HEK293 (cell line): ENCODE results near the gene IL10RA.

Source experiments
- SETDB1 ChIP-seq: IDR thresholded peaks from one replicate; pipeline ENCODE4 v1.6.1; 2017; ENCODE audit warnings: mild to moderate bottlenecking, low read length, moderate library complexity, mixed read lengths; ENCODE audit not compliant: insufficient read length
- ZNF274 ChIP-seq, 2 experiments: fragments of 200-500 bp in 1 of 2; fragments of 450-650 bp in 1 of 2; sonication (Bioruptor generic) in 1 of 2; formaldehyde crosslinking in 1 of 2; IDR thresholded peaks; 2 replicates each; pipeline versions ENCODE4 v1.5.1 to v1.6.1; 2014 to 2016; ENCODE audit warnings: borderline replicate concordance in 1 of 2, inconsistent platforms in 1 of 2, low read length in 1 of 2, missing biosample characterization in 1 of 2, missing genetic modification characterization in 1 of 2
- ZNF777 ChIP-seq: fragments of 450-650 bp; formaldehyde crosslinking; IDR thresholded peaks from 2 replicates; pipeline ENCODE4 v1.5.1; 2017; ENCODE audit warnings: missing biosample characterization, missing genetic modification characterization, borderline replicate concordance
- TF ChIP-seq, protein P1 (sequence below): fragments of 450-650 bp; formaldehyde crosslinking; IDR thresholded peaks from 2 replicates; pipeline ENCODE4 v1.5.1; 2016; ENCODE audit warnings: missing biosample characterization, missing genetic modification characterization
- TF ChIP-seq, protein P2 (sequence below): fragments of 450-650 bp; formaldehyde crosslinking; IDR thresholded peaks from 2 replicates; pipeline ENCODE4 v1.5.1; 2016; ENCODE audit warnings: missing biosample characterization, missing genetic modification characterization
- TF ChIP-seq, protein P3 (sequence below): fragments of 450-650 bp; formaldehyde crosslinking; IDR thresholded peaks from 2 replicates; pipeline ENCODE4 v1.5.1; 2016; ENCODE audit warnings: missing biosample characterization, missing genetic modification characterization, low read depth
- TF ChIP-seq, protein P4 (sequence below): IDR thresholded peaks from 2 replicates; pipeline ENCODE4 v1.6.1; 2011; ENCODE audit warnings: mild to moderate bottlenecking, low read depth, low read length, borderline replicate concordance
- TF ChIP-seq, protein P5 (sequence below): fragments of 450-650 bp; formaldehyde crosslinking; IDR thresholded peaks from 2 replicates; pipeline ENCODE4 v1.5.1; 2017; ENCODE audit warnings: missing biosample characterization, missing genetic modification characterization
- TF ChIP-seq, protein P6 (sequence below): fragments of 450-650 bp; formaldehyde crosslinking; IDR thresholded peaks from 2 replicates; pipeline ENCODE4 v1.5.1; 2016; ENCODE audit warnings: missing biosample characterization, missing genetic modification characterization

DNA sequence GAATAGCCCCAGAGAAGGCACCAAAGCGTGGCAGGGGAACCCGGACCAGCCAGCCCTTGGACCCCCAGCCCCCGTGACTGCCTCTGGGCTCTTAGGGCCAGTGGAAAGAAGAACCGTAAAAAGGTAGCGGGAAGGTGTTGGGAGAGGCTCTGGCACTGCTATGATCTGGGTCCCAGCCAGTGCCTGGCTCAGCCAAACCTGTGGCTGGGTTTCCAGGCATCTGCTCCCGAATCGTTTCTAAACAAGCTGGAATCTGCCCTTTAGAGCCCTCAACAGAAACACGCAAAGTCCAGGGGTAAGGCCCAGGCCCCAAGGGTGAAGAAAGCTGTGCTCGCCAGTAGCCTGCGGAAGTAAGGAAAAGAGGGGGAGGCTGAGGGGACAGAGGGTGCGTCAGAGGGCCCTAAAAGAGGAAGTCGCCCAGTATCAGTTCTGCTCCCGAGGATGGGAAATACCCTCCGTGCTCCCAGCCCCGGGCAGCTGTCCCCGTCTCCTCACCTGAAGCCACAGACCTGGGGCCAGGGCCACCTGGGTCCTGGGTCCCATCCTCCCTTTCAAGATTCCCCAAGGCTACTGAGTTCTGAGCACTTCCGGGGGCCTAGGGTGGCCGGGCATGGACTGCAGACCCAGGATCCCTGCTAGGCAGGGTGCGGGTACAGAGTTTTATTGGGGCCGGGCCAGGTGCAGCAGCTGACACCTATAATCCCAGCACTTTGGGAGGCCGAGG is 24.7 kb downstream of the IL10RA start:
- TF ChIP-seq, protein P1, sequence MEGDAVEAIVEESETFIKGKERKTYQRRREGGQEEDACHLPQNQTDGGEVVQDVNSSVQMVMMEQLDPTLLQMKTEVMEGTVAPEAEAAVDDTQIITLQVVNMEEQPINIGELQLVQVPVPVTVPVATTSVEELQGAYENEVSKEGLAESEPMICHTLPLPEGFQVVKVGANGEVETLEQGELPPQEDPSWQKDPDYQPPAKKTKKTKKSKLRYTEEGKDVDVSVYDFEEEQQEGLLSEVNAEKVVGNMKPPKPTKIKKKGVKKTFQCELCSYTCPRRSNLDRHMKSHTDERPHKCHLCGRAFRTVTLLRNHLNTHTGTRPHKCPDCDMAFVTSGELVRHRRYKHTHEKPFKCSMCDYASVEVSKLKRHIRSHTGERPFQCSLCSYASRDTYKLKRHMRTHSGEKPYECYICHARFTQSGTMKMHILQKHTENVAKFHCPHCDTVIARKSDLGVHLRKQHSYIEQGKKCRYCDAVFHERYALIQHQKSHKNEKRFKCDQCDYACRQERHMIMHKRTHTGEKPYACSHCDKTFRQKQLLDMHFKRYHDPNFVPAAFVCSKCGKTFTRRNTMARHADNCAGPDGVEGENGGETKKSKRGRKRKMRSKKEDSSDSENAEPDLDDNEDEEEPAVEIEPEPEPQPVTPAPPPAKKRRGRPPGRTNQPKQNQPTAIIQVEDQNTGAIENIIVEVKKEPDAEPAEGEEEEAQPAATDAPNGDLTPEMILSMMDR (tag by site-specific recombination), result no peak
- TF ChIP-seq ZNF274 (IDR thresholded peaks at IDR 0.05; ENCODE audit: low read length) (no peak), ZNF274 (tag by site-specific recombination; IDR thresholded peaks at IDR 0.05; ENCODE audit: borderline replicate concordance) (no peak), ZNF777 (no peak), SETDB1 (no peak)
- TF ChIP-seq, protein P2, sequence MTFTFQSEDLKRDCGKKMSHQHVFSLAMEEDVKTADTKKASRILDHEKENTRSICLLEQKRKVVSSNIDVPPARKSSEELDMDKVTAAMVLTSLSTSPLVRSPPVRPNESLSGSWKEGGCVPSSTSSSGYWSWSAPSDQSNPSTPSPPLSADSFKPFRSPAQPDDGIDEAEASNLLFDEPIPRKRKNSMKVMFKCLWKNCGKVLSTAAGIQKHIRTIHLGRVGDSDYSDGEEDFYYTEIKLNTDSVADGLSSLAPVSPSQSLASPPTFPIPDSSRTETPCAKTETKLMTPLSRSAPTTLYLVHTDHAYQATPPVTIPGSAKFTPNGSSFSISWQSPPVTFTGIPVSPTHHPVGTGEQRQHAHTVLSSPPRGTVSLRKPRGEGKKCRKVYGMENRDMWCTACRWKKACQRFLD (tag by site-specific recombination), result no peak
- TF ChIP-seq, protein P3, sequence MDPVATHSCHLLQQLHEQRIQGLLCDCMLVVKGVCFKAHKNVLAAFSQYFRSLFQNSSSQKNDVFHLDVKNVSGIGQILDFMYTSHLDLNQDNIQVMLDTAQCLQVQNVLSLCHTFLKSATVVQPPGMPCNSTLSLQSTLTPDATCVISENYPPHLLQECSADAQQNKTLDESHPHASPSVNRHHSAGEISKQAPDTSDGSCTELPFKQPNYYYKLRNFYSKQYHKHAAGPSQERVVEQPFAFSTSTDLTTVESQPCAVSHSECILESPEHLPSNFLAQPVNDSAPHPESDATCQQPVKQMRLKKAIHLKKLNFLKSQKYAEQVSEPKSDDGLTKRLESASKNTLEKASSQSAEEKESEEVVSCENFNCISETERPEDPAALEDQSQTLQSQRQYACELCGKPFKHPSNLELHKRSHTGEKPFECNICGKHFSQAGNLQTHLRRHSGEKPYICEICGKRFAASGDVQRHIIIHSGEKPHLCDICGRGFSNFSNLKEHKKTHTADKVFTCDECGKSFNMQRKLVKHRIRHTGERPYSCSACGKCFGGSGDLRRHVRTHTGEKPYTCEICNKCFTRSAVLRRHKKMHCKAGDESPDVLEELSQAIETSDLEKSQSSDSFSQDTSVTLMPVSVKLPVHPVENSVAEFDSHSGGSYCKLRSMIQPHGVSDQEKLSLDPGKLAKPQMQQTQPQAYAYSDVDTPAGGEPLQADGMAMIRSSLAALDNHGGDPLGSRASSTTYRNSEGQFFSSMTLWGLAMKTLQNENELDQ (tag by site-specific recombination), result no peak
- TF ChIP-seq, protein P4, sequence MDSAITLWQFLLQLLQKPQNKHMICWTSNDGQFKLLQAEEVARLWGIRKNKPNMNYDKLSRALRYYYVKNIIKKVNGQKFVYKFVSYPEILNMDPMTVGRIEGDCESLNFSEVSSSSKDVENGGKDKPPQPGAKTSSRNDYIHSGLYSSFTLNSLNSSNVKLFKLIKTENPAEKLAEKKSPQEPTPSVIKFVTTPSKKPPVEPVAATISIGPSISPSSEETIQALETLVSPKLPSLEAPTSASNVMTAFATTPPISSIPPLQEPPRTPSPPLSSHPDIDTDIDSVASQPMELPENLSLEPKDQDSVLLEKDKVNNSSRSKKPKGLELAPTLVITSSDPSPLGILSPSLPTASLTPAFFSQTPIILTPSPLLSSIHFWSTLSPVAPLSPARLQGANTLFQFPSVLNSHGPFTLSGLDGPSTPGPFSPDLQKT, result no peak
- TF ChIP-seq, protein P5, sequence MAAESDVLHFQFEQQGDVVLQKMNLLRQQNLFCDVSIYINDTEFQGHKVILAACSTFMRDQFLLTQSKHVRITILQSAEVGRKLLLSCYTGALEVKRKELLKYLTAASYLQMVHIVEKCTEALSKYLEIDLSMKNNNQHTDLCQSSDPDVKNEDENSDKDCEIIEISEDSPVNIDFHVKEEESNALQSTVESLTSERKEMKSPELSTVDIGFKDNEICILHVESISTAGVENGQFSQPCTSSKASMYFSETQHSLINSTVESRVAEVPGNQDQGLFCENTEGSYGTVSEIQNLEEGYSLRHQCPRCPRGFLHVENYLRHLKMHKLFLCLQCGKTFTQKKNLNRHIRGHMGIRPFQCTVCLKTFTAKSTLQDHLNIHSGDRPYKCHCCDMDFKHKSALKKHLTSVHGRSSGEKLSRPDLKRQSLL, result no peak
- TF ChIP-seq, protein P6, sequence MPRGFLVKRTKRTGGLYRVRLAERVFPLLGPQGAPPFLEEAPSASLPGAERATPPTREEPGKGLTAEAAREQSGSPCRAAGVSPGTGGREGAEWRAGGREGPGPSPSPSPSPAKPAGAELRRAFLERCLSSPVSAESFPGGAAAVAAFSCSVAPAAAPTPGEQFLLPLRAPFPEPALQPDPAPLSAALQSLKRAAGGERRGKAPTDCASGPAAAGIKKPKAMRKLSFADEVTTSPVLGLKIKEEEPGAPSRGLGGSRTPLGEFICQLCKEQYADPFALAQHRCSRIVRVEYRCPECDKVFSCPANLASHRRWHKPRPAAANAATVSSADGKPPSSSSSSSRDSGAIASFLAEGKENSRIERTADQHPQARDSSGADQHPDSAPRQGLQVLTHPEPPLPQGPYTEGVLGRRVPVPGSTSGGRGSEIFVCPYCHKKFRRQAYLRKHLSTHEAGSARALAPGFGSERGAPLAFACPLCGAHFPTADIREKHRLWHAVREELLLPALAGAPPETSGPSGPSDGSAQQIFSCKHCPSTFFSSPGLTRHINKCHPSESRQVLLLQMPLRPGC (tag by site-specific recombination), result no peak
